Right lung (tissue), 5 donors: Measurements from ENCODE around the gene CYFIP2. TPM values are rescaled to one million over a fixed set of nuclear protein-coding genes. Genes with fewer than 3 reads are reported as not detected.
"Not testable (repeated sequence)": the region's sequence is repeated elsewhere in the genome, so short reads cannot be mapped to it uniquely, and the experiment has no call there.

Experiments used
- DNase-seq, 2 donors: peaks; one replicate each; pipeline ENCODE4 v3.0.0-alpha.2; 2013
- polyA plus RNA-seq, 5 donors: library from polyadenylated mRNA; unstranded; fragments of 120-200 nt; gene quantifications; one replicate each; pipeline versions ENCODE4 v1.2.1 to v1.2.3, GENCODE V29; 2013; ENCODE audit warnings: inconsistent platforms in 1 of 5, low replicate concordance in 1 of 5; ENCODE audit not compliant: insufficient read length in 5 of 5, insufficient read depth in 1 of 5

Gene CYFIP2
- polyA plus RNA-seq, 5 donors: 23.0 to 34.6 (median 30.8) TPM

- no peak for DNase-seq
These were observed 123.2 kb downstream of the CYFIP2 start for GRCh38 chr5:157389103-157389502.

GRCh38 chr5:157390133-157390532, 124.2 kb downstream of the CYFIP2 start:
- no peak for DNase-seq

GRCh38 chr5:157390551-157391297, 124.8 kb downstream of the CYFIP2 start:
- DNase-seq: no peak

GRCh38 chr5:157398305-157398704, 132.4 kb downstream of the CYFIP2 start:
- DNase-seq: no peak

GRCh38 chr5:157400741-157401495, 135.0 kb downstream of the CYFIP2 start:
- DNase-seq: no peak

GRCh38 chr5:157415838-157416237, 149.9 kb downstream of the CYFIP2 start:
- no peak for DNase-seq

GRCh38 chr5:157419521-157419920, 153.6 kb downstream of the CYFIP2 start:
- not testable (repeated sequence) for DNase-seq

GRCh38 chr5:157429920-157430319, 164.0 kb downstream of the CYFIP2 start:
- DNase-seq: not testable (repeated sequence)

- peak; percentile 31 to 40 for DNase-seq
These were observed 165.7 kb downstream of the CYFIP2 start for GRCh38 chr5:157431544-157432200.

GRCh38 chr5:157434096-157434495, 168.2 kb downstream of the CYFIP2 start:
- DNase-seq: no peak

GRCh38 chr5:157443041-157443549, 177.2 kb downstream of the CYFIP2 start:
- no peak for DNase-seq

- DNase-seq: no peak
These were observed 178.3 kb downstream of the CYFIP2 start for GRCh38 chr5:157444224-157444623.

Other genes with a start within 250 kb of the CYFIP2 start
- 1 to 10 TPM in 3 of 5 donors, under 1 TPM in 2; 0.24 to 1.5 (median 1.1) TPM for gene HAVCR1, start 207.0 kb upstream of the CYFIP2 start, polyA plus RNA-seq
- gene HAVCR2, start 157.1 kb upstream of the CYFIP2 start, polyA plus RNA-seq: 1 to 10 TPM; 2.3 to 2.9 (median 2.5) TPM
- 10 to 100 TPM; 15.8 to 24.5 (median 17.7) TPM for gene MED7, start 123.3 kb upstream of the CYFIP2 start, polyA plus RNA-seq
- gene GARIN3, start 99.9 kb upstream of the CYFIP2 start, polyA plus RNA-seq: not detected
- 1 to 10 TPM in 1 of 5 donors, under 1 TPM in 4; 0.75 to 1.2 (median 0.90) TPM for gene ITK, start 85.3 kb upstream of the CYFIP2 start, polyA plus RNA-seq
- under 1 TPM in 4 of 5 donors, not detected in 1; 0.04 to 0.24 (median 0.12) TPM for gene NIPAL4, start 194.1 kb downstream of the CYFIP2 start, polyA plus RNA-seq